Measurements from ENCODE around the gene COL9A1. TPM values are rescaled to one million over a fixed set of nuclear protein-coding genes. Genes with fewer than 3 reads are reported as not detected.

COL9A1 gene
- total and polyA plus RNA-seq, 2 of the 8 experiments (the other 6 are each of a cell fraction or from before 2014, with no cell fraction given) = 7.9 to 18.1 TPM

DNA sequence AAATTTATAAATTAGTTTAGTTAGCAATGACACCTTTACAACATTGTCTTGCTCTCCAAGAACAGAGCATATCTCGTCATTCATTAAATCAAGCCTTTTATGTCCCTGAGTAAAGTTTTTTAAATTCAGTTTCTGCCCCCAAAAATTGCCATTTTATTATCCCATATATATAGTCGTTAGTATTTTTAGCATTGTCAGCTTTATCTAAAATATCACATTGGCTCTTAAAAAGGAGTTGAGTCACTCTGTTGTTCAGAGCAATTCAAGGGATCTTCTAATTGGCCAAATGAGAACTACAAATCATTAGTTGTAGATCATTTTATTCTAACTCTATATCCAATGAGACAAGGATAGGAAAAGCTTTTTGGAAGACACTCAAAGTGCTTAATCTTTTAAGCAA, 127.1 kb downstream of the COL9A1 start (continued):
- TF ChIP-seq, protein P1, sequence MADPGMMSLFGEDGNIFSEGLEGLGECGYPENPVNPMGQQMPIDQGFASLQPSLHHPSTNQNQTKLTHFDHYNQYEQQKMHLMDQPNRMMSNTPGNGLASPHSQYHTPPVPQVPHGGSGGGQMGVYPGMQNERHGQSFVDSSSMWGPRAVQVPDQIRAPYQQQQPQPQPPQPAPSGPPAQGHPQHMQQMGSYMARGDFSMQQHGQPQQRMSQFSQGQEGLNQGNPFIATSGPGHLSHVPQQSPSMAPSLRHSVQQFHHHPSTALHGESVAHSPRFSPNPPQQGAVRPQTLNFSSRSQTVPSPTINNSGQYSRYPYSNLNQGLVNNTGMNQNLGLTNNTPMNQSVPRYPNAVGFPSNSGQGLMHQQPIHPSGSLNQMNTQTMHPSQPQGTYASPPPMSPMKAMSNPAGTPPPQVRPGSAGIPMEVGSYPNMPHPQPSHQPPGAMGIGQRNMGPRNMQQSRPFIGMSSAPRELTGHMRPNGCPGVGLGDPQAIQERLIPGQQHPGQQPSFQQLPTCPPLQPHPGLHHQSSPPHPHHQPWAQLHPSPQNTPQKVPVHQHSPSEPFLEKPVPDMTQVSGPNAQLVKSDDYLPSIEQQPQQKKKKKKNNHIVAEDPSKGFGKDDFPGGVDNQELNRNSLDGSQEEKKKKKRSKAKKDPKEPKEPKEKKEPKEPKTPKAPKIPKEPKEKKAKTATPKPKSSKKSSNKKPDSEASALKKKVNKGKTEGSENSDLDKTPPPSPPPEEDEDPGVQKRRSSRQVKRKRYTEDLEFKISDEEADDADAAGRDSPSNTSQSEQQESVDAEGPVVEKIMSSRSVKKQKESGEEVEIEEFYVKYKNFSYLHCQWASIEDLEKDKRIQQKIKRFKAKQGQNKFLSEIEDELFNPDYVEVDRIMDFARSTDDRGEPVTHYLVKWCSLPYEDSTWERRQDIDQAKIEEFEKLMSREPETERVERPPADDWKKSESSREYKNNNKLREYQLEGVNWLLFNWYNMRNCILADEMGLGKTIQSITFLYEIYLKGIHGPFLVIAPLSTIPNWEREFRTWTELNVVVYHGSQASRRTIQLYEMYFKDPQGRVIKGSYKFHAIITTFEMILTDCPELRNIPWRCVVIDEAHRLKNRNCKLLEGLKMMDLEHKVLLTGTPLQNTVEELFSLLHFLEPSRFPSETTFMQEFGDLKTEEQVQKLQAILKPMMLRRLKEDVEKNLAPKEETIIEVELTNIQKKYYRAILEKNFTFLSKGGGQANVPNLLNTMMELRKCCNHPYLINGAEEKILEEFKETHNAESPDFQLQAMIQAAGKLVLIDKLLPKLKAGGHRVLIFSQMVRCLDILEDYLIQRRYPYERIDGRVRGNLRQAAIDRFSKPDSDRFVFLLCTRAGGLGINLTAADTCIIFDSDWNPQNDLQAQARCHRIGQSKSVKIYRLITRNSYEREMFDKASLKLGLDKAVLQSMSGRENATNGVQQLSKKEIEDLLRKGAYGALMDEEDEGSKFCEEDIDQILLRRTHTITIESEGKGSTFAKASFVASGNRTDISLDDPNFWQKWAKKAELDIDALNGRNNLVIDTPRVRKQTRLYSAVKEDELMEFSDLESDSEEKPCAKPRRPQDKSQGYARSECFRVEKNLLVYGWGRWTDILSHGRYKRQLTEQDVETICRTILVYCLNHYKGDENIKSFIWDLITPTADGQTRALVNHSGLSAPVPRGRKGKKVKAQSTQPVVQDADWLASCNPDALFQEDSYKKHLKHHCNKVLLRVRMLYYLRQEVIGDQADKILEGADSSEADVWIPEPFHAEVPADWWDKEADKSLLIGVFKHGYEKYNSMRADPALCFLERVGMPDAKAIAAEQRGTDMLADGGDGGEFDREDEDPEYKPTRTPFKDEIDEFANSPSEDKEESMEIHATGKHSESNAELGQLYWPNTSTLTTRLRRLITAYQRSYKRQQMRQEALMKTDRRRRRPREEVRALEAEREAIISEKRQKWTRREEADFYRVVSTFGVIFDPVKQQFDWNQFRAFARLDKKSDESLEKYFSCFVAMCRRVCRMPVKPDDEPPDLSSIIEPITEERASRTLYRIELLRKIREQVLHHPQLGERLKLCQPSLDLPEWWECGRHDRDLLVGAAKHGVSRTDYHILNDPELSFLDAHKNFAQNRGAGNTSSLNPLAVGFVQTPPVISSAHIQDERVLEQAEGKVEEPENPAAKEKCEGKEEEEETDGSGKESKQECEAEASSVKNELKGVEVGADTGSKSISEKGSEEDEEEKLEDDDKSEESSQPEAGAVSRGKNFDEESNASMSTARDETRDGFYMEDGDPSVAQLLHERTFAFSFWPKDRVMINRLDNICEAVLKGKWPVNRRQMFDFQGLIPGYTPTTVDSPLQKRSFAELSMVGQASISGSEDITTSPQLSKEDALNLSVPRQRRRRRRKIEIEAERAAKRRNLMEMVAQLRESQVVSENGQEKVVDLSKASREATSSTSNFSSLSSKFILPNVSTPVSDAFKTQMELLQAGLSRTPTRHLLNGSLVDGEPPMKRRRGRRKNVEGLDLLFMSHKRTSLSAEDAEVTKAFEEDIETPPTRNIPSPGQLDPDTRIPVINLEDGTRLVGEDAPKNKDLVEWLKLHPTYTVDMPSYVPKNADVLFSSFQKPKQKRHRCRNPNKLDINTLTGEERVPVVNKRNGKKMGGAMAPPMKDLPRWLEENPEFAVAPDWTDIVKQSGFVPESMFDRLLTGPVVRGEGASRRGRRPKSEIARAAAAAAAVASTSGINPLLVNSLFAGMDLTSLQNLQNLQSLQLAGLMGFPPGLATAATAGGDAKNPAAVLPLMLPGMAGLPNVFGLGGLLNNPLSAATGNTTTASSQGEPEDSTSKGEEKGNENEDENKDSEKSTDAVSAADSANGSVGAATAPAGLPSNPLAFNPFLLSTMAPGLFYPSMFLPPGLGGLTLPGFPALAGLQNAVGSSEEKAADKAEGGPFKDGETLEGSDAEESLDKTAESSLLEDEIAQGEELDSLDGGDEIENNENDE (IDR thresholded peaks at IDR 0.05; ENCODE audit: insufficient replicate concordance, low read length) = no peak
- TF ChIP-seq CEBPB (IDR thresholded peaks at IDR 0.05; ENCODE audit: low read depth, low read length) (no peak), EZH2 (IDR thresholded peaks at IDR 0.05; ENCODE audit: low read depth, low read length, severe bottlenecking) (no peak)
